ENCODE data around the gene OVAAL. TPM values are rescaled to one million over a fixed set of nuclear protein-coding genes. Genes with fewer than 3 reads are reported as not detected.

The OVAAL gene
- total RNA-seq (not detected), polyA plus RNA-seq (not detected)

DNA sequence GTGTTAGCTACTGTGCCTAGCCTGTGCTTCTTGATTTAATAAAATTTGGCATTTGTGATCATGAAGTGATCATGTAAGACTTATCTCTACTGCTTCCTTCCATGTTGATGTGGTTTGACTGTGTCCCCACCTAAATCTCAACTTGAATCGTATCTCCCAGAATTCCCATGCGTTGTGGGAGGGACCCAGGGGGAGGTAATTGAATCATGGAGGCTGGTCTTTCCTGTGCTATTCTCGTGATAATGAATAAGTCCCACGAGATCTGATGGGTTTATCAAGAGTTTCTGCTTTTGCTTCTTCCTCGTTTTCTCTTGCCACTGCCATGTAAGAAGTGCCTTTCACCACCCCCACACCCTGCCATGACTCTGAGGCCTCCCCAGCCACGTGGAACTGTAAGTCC, at the start of gene OVAAL:
TSS of gene OVAAL (plus strand) at position 301 of the 400 bp plus-strand sequence.
- H3K4me3 ChIP-seq (ENCODE audit: low read length) = no peak within 1 kb of the TSS
- ChIA-PET CTCF (no interaction called here), POLR2A (no interaction called here)
- no peaks in the 10 kb centered on the region for H3K9me3 ChIP-seq (ENCODE audit: low read length)
- no peaks in the 10 kb centered on the region for H3K4me1 ChIP-seq (ENCODE audit: insufficient read depth, low read length)
- H3K4me1 Mint-ChIP-seq = no peaks in the 10 kb centered on the region
- no peak for DNase-seq
- H3K9me3 Mint-ChIP-seq = no peaks in the 10 kb centered on the region
- H3K27me3 ChIP-seq (ENCODE audit: insufficient read depth, low read length, poor library complexity, severe bottlenecking) = no peaks in the 10 kb centered on the region
- H3K27ac Mint-ChIP-seq = no peak within 1 kb of the TSS
- H3K27me3 Mint-ChIP-seq = peaks cover 0 to 22% of the 10 kb centered on the region in 2 donors
- H3K27ac ChIP-seq (ENCODE audit: low read depth, low read length) = no peak within 1 kb of the TSS
- H3K4me3 Mint-ChIP-seq = no peak within 1 kb of the TSS
- peaks cover 0 to 3% (median 0%) of the 10 kb centered on the region in 3 donors for H3K36me3 Mint-ChIP-seq
- H3K36me3 ChIP-seq (ENCODE audit: insufficient read depth, low read length) = no peaks in the 10 kb centered on the region

DNA sequence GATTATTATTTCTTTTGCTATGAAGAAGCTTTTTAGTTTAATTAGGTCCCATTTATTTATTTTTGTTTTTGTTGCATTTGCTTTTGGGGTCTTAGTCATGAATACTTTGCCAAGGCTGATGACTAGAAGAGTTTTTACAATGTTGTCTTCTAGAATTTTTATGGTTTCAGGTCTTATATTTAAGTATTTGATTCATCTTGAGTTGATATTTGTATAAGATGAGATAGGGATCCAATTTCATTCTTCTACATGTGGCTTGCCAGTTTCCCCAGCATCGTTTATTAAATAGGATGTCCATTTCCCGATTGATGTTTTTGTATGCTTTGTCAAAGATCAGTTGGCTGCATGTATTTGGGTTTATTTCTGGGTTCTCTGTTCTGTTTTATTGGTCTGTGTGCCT, 47.9 kb upstream of the OVAAL start:
- POLR2A ChIA-PET = no interaction called here

DNA sequence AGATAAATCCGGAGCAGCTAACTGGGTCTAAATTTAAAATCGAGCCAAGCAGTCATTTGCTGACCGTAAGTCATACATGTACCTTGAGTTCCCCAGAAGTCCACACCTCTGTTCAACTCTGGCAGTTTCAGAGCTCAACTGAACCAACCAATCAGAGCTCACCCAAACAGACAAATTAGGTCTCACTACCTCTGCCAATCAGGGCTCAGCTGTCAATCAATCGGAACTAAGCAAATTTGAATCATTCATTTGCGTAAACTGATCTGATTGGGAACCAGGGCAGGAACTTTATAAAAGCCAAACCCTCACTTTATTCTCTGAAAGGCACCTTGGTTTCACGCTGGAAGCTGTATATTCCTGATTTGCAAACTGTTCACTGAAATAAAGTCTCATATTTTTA, 45.2 kb upstream of the OVAAL start:
- Mint-ChIP-seq H3K4me1 (peaks cover 0 to 6% (median 5%) of the 10 kb centered on the region in 3 donors), H3K27me3 (peaks cover 0 to 24% of the 10 kb centered on the region in 2 donors), H3K9me3 (no peaks in the 10 kb centered on the region), H3K36me3 (no peaks in the 10 kb centered on the region), H3K27ac (no peak overlapping the region), H3K4me3 (no peak overlapping the region)
- H3K4me3 ChIP-seq (ENCODE audit: low read length) = no peak overlapping the region
- DNase-seq = no peak
- ChIA-PET POLR2A (no interaction called here), CTCF (interaction anchor here (1.0 to 2.2 kb wide), 2 partner anchors 12 to 350 kb away, joined by 3 to 6 read pairs; partner anchors contain the start of gene ACBD6)
- H3K36me3 ChIP-seq (ENCODE audit: insufficient read depth, low read length) = no peaks in the 10 kb centered on the region
- no peak overlapping the region for H3K27ac ChIP-seq (ENCODE audit: low read depth, low read length)
- no peaks in the 10 kb centered on the region for H3K9me3 ChIP-seq (ENCODE audit: low read length)
- H3K27me3 ChIP-seq (ENCODE audit: insufficient read depth, low read length, poor library complexity, severe bottlenecking) = no peaks in the 10 kb centered on the region
- H3K4me1 ChIP-seq (ENCODE audit: insufficient read depth, low read length) = peaks cover 6% of the 10 kb centered on the region

More for the DNA sequence above, 47.9 kb upstream of the OVAAL start:
- DNase-seq = no peak
- H3K27me3 ChIP-seq (ENCODE audit: insufficient read depth, low read length, poor library complexity, severe bottlenecking) = no peaks in the 10 kb centered on the region
- H3K4me1 ChIP-seq (ENCODE audit: insufficient read depth, low read length) = peaks cover 4% of the 10 kb centered on the region
- no peak overlapping the region for H3K27ac Mint-ChIP-seq
- CTCF ChIA-PET = no interaction called here
- H3K36me3 Mint-ChIP-seq = no peaks in the 10 kb centered on the region
- no peak overlapping the region for H3K27ac ChIP-seq (ENCODE audit: low read depth, low read length)
- no peaks in the 10 kb centered on the region for H3K36me3 ChIP-seq (ENCODE audit: insufficient read depth, low read length)
- no peak overlapping the region for H3K4me3 Mint-ChIP-seq
- H3K4me1 Mint-ChIP-seq = peaks cover 0 to 9% (median 5%) of the 10 kb centered on the region in 3 donors
- H3K9me3 Mint-ChIP-seq = no peaks in the 10 kb centered on the region
- H3K4me3 ChIP-seq (ENCODE audit: low read length) = no peak overlapping the region
- peaks cover 0 to 24% of the 10 kb centered on the region in 2 donors for H3K27me3 Mint-ChIP-seq
- H3K9me3 ChIP-seq (ENCODE audit: low read length) = no peaks in the 10 kb centered on the region

GRCh38 chr1:180515364-180515763, 43.4 kb upstream of the OVAAL start:
- Histone ChIP-seq H3K4me1 (ENCODE audit: insufficient read depth, low read length) (peaks cover 6% of the 10 kb centered on the region), H3K27ac (ENCODE audit: low read depth, low read length) (no peak overlapping the region), H3K27me3 (ENCODE audit: insufficient read depth, low read length, poor library complexity, severe bottlenecking) (no peaks in the 10 kb centered on the region), H3K9me3 (ENCODE audit: low read length) (no peaks in the 10 kb centered on the region), H3K4me3 (ENCODE audit: low read length) (no peak overlapping the region), H3K36me3 (ENCODE audit: insufficient read depth, low read length) (no peaks in the 10 kb centered on the region)
- Mint-ChIP-seq H3K4me3 (no peak overlapping the region), H3K27ac (peak overlapping the region in 1 of 8 donors; percentile 56), H3K27me3 (peaks cover 0 to 28% of the 10 kb centered on the region in 2 donors), H3K9me3 (no peaks in the 10 kb centered on the region), H3K36me3 (no peaks in the 10 kb centered on the region), H3K4me1 (peaks cover 0 to 6% (median 5%) of the 10 kb centered on the region in 3 donors)
- ChIA-PET CTCF (interaction anchor here (0.9 to 4.4 kb wide), 15 partner anchors 10 to 681 kb away, joined by 3 to 78 read pairs (median 3); partner anchors contain the start of gene ACBD6), POLR2A (interaction anchor here (0.9 kb wide), 1 partner anchor 347 kb away, joined by 3 read pairs; no protein-coding TSS in a partner anchor)
- DNase-seq = no peak

DNA sequence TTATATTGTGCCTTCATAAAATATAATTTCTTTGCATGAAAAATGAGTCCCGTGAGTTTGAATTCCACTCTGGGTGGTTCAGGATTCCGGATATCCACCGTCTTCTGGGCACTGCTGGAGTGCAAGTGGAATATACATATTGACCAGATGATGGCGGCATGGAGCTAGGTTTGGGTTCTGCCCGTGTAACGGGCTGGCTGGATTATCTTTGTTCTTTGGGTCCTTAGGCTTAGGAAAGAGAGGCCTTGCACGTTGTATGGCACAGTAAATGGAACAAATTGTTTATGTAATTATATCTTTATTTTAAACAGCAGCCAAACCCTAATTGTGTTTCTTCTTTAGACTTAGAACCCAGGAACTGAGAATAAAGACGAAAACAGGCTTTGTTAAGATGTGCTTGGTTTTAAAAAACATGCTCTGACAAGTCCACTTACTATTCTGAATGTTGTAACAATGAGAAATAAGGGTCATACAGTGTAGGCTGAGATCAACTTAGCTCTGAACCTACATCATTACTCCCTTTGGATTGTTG, 42.8 kb upstream of the OVAAL start:
- H3K27ac Mint-ChIP-seq = peak overlapping the region in 1 of 8 donors; percentile 56

DNA sequence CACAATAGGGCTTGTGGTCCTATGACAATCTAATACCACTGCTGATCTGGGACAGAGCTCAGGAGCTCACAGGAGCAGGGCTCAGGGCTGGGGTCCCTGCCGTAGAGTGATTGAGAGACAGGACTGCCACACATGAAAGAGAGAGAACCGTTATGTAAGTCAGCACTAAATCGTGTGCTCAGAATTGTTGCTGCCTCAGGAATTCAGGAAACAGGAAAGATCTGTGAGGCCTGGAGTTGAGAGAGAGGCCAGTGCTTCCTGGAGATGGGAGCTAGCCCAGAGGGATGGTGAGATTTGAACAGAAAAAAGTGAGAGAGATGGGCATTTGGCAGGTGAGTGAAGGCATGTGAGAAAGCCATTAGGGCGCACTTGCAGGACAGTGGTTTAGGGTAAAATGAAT, 38.9 kb upstream of the OVAAL start:
- no peaks in the 10 kb centered on the region for H3K36me3 Mint-ChIP-seq
- Histone ChIP-seq H3K4me3 (ENCODE audit: low read length) (no peak overlapping the region), H3K27ac (ENCODE audit: low read depth, low read length) (no peak overlapping the region), H3K27me3 (ENCODE audit: insufficient read depth, low read length, poor library complexity, severe bottlenecking) (no peaks in the 10 kb centered on the region), H3K9me3 (ENCODE audit: low read length) (no peaks in the 10 kb centered on the region), H3K36me3 (ENCODE audit: insufficient read depth, low read length) (no peaks in the 10 kb centered on the region), H3K4me1 (ENCODE audit: insufficient read depth, low read length) (peaks cover 6% of the 10 kb centered on the region)
- CTCF ChIA-PET = interaction anchor here (1.3 kb wide), 1 partner anchor 342 kb away, joined by 4 read pairs; no protein-coding TSS in a partner anchor
- H3K27me3 Mint-ChIP-seq = peaks cover 5 to 17% of the 10 kb centered on the region in 2 donors
- no peak overlapping the region for H3K4me3 Mint-ChIP-seq
- peaks cover 0 to 6% (median 5%) of the 10 kb centered on the region in 3 donors for H3K4me1 Mint-ChIP-seq
- DNase-seq = no peak
- POLR2A ChIA-PET = interaction anchor here (0.7 kb wide), 1 partner anchor 15 kb away, joined by 6 read pairs; no protein-coding TSS in a partner anchor
- H3K9me3 Mint-ChIP-seq = no peaks in the 10 kb centered on the region
- no peak overlapping the region for H3K27ac Mint-ChIP-seq

More for the DNA sequence above, 42.8 kb upstream of the OVAAL start:
- DNase-seq = peak; percentile 25 to 64 (median 46)
- H3K4me3 ChIP-seq (ENCODE audit: low read length) = no peak overlapping the region
- H3K4me1 ChIP-seq (ENCODE audit: insufficient read depth, low read length) = peaks cover 6% of the 10 kb centered on the region
- Mint-ChIP-seq H3K27me3 (peaks cover 0 to 24% of the 10 kb centered on the region in 2 donors), H3K4me1 (peaks cover 0 to 6% (median 5%) of the 10 kb centered on the region in 3 donors), H3K36me3 (no peaks in the 10 kb centered on the region), H3K4me3 (no peak overlapping the region), H3K9me3 (no peaks in the 10 kb centered on the region)
- no peaks in the 10 kb centered on the region for H3K36me3 ChIP-seq (ENCODE audit: insufficient read depth, low read length)
- H3K27ac ChIP-seq (ENCODE audit: low read depth, low read length) = no peak overlapping the region
- CTCF ChIA-PET = interaction anchor here (0.7 to 4.4 kb wide), 16 partner anchors 11 to 680 kb away, joined by 3 to 78 read pairs (median 3); partner anchors contain the start of gene ACBD6
- no peaks in the 10 kb centered on the region for H3K27me3 ChIP-seq (ENCODE audit: insufficient read depth, low read length, poor library complexity, severe bottlenecking)
- no peaks in the 10 kb centered on the region for H3K9me3 ChIP-seq (ENCODE audit: low read length)
- POLR2A ChIA-PET = interaction anchor here (0.9 kb wide), 1 partner anchor 347 kb away, joined by 3 read pairs; no protein-coding TSS in a partner anchor

DNA sequence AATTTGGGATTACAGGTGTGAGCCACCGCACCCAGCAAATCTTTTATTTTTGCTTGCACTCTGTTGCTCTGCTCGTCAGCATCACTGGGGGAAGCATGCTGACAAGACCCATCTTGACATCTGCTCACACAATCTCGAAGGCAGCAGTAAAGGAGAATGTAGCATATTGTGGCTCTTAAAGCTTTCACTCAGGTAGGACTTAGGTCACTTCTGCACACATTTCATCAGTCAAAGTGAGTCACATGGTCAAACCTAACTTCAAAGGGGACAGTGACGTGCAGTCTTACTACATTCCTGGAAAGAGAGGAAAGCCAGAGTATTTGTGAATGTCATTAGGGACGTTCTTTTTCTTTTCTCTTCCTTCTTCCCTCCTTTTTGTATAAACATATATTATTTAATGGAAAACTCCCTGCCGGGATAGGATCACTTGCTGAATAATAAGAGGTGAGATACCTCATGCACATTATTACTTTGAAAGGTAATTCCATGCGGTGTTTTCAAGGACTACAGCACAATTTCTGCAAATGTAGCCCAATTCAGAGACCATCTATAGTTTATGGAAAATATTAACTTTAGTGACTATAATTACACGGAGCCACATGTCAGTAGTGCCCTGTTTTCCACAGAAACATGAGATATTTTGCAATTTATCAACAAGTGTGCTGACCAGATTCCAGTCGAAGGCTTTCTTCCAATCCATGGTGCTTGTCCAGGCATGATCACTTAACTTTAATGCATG, 37.1 kb upstream of the OVAAL start:
- no peaks in the 10 kb centered on the region for H3K36me3 ChIP-seq (ENCODE audit: insufficient read depth, low read length)
- Mint-ChIP-seq H3K36me3 (no peaks in the 10 kb centered on the region), H3K9me3 (no peaks in the 10 kb centered on the region), H3K27ac (no peak overlapping the region), H3K4me1 (peaks cover 0 to 4% (median 0%) of the 10 kb centered on the region in 3 donors), H3K27me3 (peaks cover 5 to 17% of the 10 kb centered on the region in 2 donors), H3K4me3 (no peak overlapping the region)
- no peak overlapping the region for H3K27ac ChIP-seq (ENCODE audit: low read depth, low read length)
- H3K27me3 ChIP-seq (ENCODE audit: insufficient read depth, low read length, poor library complexity, severe bottlenecking) = no peaks in the 10 kb centered on the region
- no peak for DNase-seq
- no peaks in the 10 kb centered on the region for H3K9me3 ChIP-seq (ENCODE audit: low read length)
- ChIA-PET POLR2A (no interaction called here), CTCF (no interaction called here)
- no peaks in the 10 kb centered on the region for H3K4me1 ChIP-seq (ENCODE audit: insufficient read depth, low read length)
- no peak overlapping the region for H3K4me3 ChIP-seq (ENCODE audit: low read length)

DNA sequence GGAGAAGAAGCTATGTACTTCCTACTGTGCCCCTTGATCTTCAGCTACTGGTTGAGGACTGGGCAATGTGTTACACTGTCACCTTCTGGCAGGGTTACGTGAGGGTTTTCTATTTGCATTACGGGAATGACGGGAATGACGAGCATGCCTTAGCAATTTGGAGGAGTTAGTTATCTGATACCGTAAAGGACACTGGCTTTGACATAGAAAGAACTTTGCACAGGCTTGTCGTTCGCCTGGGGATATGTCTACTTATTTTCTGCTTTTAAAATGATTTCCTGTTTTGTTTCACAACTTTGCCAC, 36.6 kb upstream of the OVAAL start:
- no peaks in the 10 kb centered on the region for H3K9me3 Mint-ChIP-seq
- no peaks in the 10 kb centered on the region for H3K36me3 Mint-ChIP-seq
- Histone ChIP-seq H3K4me1 (ENCODE audit: insufficient read depth, low read length) (no peaks in the 10 kb centered on the region), H3K36me3 (ENCODE audit: insufficient read depth, low read length) (no peaks in the 10 kb centered on the region), H3K27me3 (ENCODE audit: insufficient read depth, low read length, poor library complexity, severe bottlenecking) (no peaks in the 10 kb centered on the region), H3K27ac (ENCODE audit: low read depth, low read length) (no peak overlapping the region), H3K4me3 (ENCODE audit: low read length) (no peak overlapping the region), H3K9me3 (ENCODE audit: low read length) (no peaks in the 10 kb centered on the region)
- no peak overlapping the region for H3K4me3 Mint-ChIP-seq
- DNase-seq = no peak
- peaks cover 0 to 4% (median 0%) of the 10 kb centered on the region in 3 donors for H3K4me1 Mint-ChIP-seq
- POLR2A ChIA-PET = no interaction called here
- CTCF ChIA-PET = no interaction called here
- peaks cover 5 to 17% of the 10 kb centered on the region in 2 donors for H3K27me3 Mint-ChIP-seq
- H3K27ac Mint-ChIP-seq = no peak overlapping the region

Data from CD8-positive, alpha-beta memory T cell (primary cell).